H1 (cell line): ENCODE results near the gene ZSCAN22. TPM values are rescaled to one million over a fixed set of nuclear protein-coding genes. Genes with fewer than 3 reads are reported as not detected.

Experiments
- CTCF ChIA-PET: fragments of 300-600 bp; sonication (Branson Sonifier 250); formaldehyde crosslinking; loops from one replicate; lab custom pipeline; 2021; ENCODE audit not compliant: partially characterized antibody; lab: Charles Lee
- POLR2A ChIA-PET: fragments of 300-600 bp; sonication (Branson Sonifier 250); formaldehyde crosslinking; loops from one replicate; lab custom pipeline; 2021; ENCODE audit warnings: inconsistent platforms; ENCODE audit not compliant: partially characterized antibody; lab: Charles Lee
- DNase-seq, 2 experiments: peaks; one replicate each; pipeline versions ENCODE4 v3.0.0 to v3.0.0-alpha.2; 2010 to 2022; ENCODE audit warnings: low spot score in 2 of 2, low read depth in 1 of 2, mixed read lengths in 1 of 2
- FAIRE-seq: peaks from 2 replicates; lab custom pipeline; 2011; peaks lifted over from hg19 to GRCh38; lab: Jason Lieb, UNC
- H2AFZ ChIP-seq: 2 replicates; pipeline ENCODE4 v1.8.1; 2012; ENCODE audit warnings: low read length, inconsistent platforms
- H2AK5ac ChIP-seq: 2 replicates; pipeline ENCODE4 v1.6.1; 2013; ENCODE audit warnings: low read depth, low read length
- H2BK120ac ChIP-seq: replicated peaks from 2 replicates; pipeline ENCODE3; 2013; ENCODE audit warnings: low read depth, low read length, inconsistent platforms
- H2BK12ac ChIP-seq: 2 replicates; pipeline ENCODE4 v1.6.1; 2013; ENCODE audit warnings: low read depth, low read length
- H2BK15ac ChIP-seq: 2 replicates; pipeline ENCODE4 v1.6.1; 2013; ENCODE audit warnings: low read length
- H2BK20ac ChIP-seq: 2 replicates; pipeline ENCODE4 v1.6.1; 2013; ENCODE audit warnings: low read length
- H2BK5ac ChIP-seq: 2 replicates; pipeline ENCODE4 v1.6.1; 2013; ENCODE audit warnings: low read depth, low read length
- H3K14ac ChIP-seq: 2 replicates; pipeline ENCODE4 v1.6.1; 2013; ENCODE audit warnings: inconsistent platforms; ENCODE audit not compliant: insufficient read length
- H3K18ac ChIP-seq: 2 replicates; pipeline ENCODE4 v1.6.1; 2013; ENCODE audit warnings: low read length; ENCODE audit errors: extremely low read depth
- H3K23ac ChIP-seq: 2 replicates; pipeline ENCODE4 v1.6.1; 2013; ENCODE audit warnings: inconsistent platforms; ENCODE audit not compliant: insufficient read length
- H3K23me2 ChIP-seq: 2 replicates; pipeline ENCODE4 v1.6.1; 2013; ENCODE audit warnings: low read depth, low read length
- H3K27ac ChIP-seq: 2 replicates; pipeline ENCODE4 v1.6.1; 2011; ENCODE audit warnings: low read depth, low read length, inconsistent platforms
- H3K27me3 ChIP-seq, 4 experiments: replicated peaks in 1 of 4; 1 replicate in 1 of 4; 2 replicates in 3 of 4; pipeline versions ENCODE4 v1.6.1 to v1.8.1; 2011 to 2013; ENCODE audit warnings: low read length in 3 of 4, mild to moderate bottlenecking in 3 of 4, inconsistent platforms in 2 of 4, mixed read lengths in 2 of 4, moderate library complexity in 1 of 4; ENCODE audit not compliant: control insufficient read depth in 3 of 4, insufficient read depth in 3 of 4; ENCODE audit errors: extremely low read depth in 1 of 4
- H3K36me3 ChIP-seq, 4 experiments: 2 replicates each; pipeline versions ENCODE4 v1.6.1 to v1.8.1; 2011 to 2013; ENCODE audit warnings: mild to moderate bottlenecking in 4 of 4, low read length in 3 of 4, moderate library complexity in 2 of 4, control low read depth in 1 of 4, inconsistent platforms in 1 of 4; ENCODE audit not compliant: insufficient read depth in 4 of 4, control insufficient read depth in 2 of 4
- H3K4ac ChIP-seq: replicated peaks from 2 replicates; pipeline ENCODE3; 2013; ENCODE audit warnings: low read length, low read depth, mixed read lengths, inconsistent platforms; ENCODE audit not compliant: insufficient read length
- H3K4me1 ChIP-seq, 4 experiments: replicated peaks in 1 of 4; 1 replicate in 1 of 4; 2 replicates in 3 of 4; pipeline versions ENCODE4 v1.6.1 to v1.8.1; 2011 to 2013; ENCODE audit warnings: low read length in 3 of 4, inconsistent platforms in 2 of 4, mixed read lengths in 1 of 4; ENCODE audit not compliant: insufficient read depth in 4 of 4, control insufficient read depth in 3 of 4
- H3K4me2 ChIP-seq, 2 experiments: 2 replicates each; pipeline versions ENCODE4 v1.6.1 to v1.8.1; 2011 to 2013; ENCODE audit warnings: low read depth in 2 of 2, low read length in 2 of 2, control low read depth in 1 of 2, inconsistent platforms in 1 of 2, mild to moderate bottlenecking in 1 of 2; ENCODE audit not compliant: insufficient read depth in 1 of 2
- H3K4me3 ChIP-seq, 4 experiments: fragments of 200-600, 300-600 bp in 1 of 4; sonication (generic), shearing (Covaris generic), sonication (Bioruptor Twin) in 1 of 4; 2 replicates each; pipeline versions ENCODE4 v1.5.1 to v1.8.1; 2011 to 2016; ENCODE audit warnings: low read length in 4 of 4, low read depth in 3 of 4, control low read depth in 2 of 4, inconsistent platforms in 2 of 4, mild to moderate bottlenecking in 2 of 4, mixed read lengths in 1 of 4, moderate library complexity in 1 of 4; ENCODE audit not compliant: insufficient read depth in 2 of 4; ENCODE audit errors: extremely low read depth in 1 of 4
- H3K56ac ChIP-seq: replicated peaks from 2 replicates; pipeline ENCODE3; 2013; ENCODE audit warnings: low read depth, mild to moderate bottlenecking, mixed read lengths, low read length, inconsistent platforms; ENCODE audit not compliant: insufficient read length
- H3K79me1 ChIP-seq: 2 replicates; pipeline ENCODE4 v1.6.1; 2013; ENCODE audit warnings: low read depth, low read length, control low read depth
- H3K79me2 ChIP-seq, 2 experiments: 2 replicates each; pipeline versions ENCODE4 v1.6.1 to v1.8.1; 2012 to 2013; ENCODE audit warnings: low read length in 2 of 2, mild to moderate bottlenecking in 2 of 2, inconsistent platforms in 1 of 2; ENCODE audit not compliant: insufficient read depth in 2 of 2, control insufficient read depth in 1 of 2
- H3K9ac ChIP-seq, 4 experiments: replicated peaks in 1 of 4; 1 replicate in 1 of 4; 2 replicates in 3 of 4; pipeline versions ENCODE4 v1.6.1 to v1.8.1; 2011 to 2013; ENCODE audit warnings: low read depth in 3 of 4, low read length in 3 of 4, control low read depth in 2 of 4, mild to moderate bottlenecking in 2 of 4, moderate library complexity in 2 of 4, inconsistent platforms in 1 of 4; ENCODE audit errors: extremely low read depth in 1 of 4
- H3K9me3 ChIP-seq, 2 experiments: 2 replicates each; pipeline versions ENCODE4 v1.6.1 to v1.8.1; 2012 to 2013; ENCODE audit warnings: mild to moderate bottlenecking in 2 of 2, moderate library complexity in 2 of 2, control low read depth in 1 of 2, inconsistent platforms in 1 of 2, low read depth in 1 of 2, low read length in 1 of 2, mixed read lengths in 1 of 2; ENCODE audit not compliant: insufficient read depth in 2 of 2
- H4K20me1 ChIP-seq, 2 experiments: replicated peaks in 1 of 2; 2 replicates each; pipeline versions ENCODE3 to v1.8.1; 2011 to 2013; ENCODE audit warnings: inconsistent platforms in 2 of 2, low read length in 2 of 2, mild to moderate bottlenecking in 1 of 2; ENCODE audit not compliant: insufficient read depth in 2 of 2, control insufficient read depth in 1 of 2
- H4K5ac ChIP-seq: 2 replicates; pipeline ENCODE4 v1.6.1; 2013; ENCODE audit warnings: low read length, low read depth, mixed read lengths, inconsistent platforms; ENCODE audit not compliant: insufficient read length
- H4K8ac ChIP-seq: 2 replicates; pipeline ENCODE4 v1.8.0; 2013; ENCODE audit warnings: mild to moderate bottlenecking, moderate library complexity, low read length, inconsistent platforms; ENCODE audit not compliant: insufficient read depth; ENCODE audit errors: extremely low read depth
- H4K91ac ChIP-seq: replicated peaks from 2 replicates; pipeline ENCODE3; 2013; ENCODE audit warnings: low read length, mixed read lengths, inconsistent platforms; ENCODE audit not compliant: insufficient read length
- BACH1 ChIP-seq: IDR thresholded peaks from 2 replicates; pipeline ENCODE4 v1.6.1; 2012; ENCODE audit warnings: low read length, improper control_type of control experiment
- BRCA1 ChIP-seq: IDR thresholded peaks from 2 replicates; pipeline ENCODE4 v1.6.1; 2012; ENCODE audit warnings: low read depth, low read length, improper control_type of control experiment
- FOSL1 ChIP-seq: IDR thresholded peaks from 2 replicates; pipeline ENCODE4 v1.6.1; 2011; ENCODE audit warnings: mild to moderate bottlenecking, low read depth, low read length, moderate library complexity; ENCODE audit not compliant: insufficient read depth
- JUN ChIP-seq: IDR thresholded peaks from 2 replicates; pipeline ENCODE4 v1.6.1; 2011; ENCODE audit warnings: low read depth, mild to moderate bottlenecking, improper control_type of control experiment, low read length
- KDM1A ChIP-seq: fragments of 200-600, 300-600 bp; sonication (generic); IDR thresholded peaks from 2 replicates; pipeline ENCODE4 v1.7.1; 2016; ENCODE audit warnings: mild to moderate bottlenecking, low read length, borderline replicate concordance
- MAX ChIP-seq: IDR thresholded peaks from 2 replicates; pipeline ENCODE4 v1.6.1; 2012; ENCODE audit warnings: inconsistent platforms
- POLR2A ChIP-seq, 2 experiments: IDR thresholded peaks; 1 replicate in 1 of 2; 2 replicates in 1 of 2; pipeline ENCODE4 v1.6.1; 2011; ENCODE audit warnings: low read depth in 2 of 2, low read length in 2 of 2, mild to moderate bottlenecking in 2 of 2; ENCODE audit errors: control extremely low read depth in 1 of 2
- RXRA ChIP-seq: IDR thresholded peaks from 2 replicates; pipeline ENCODE4 v1.6.1; 2011; ENCODE audit warnings: low read depth, mild to moderate bottlenecking, low read length, moderate library complexity; ENCODE audit not compliant: insufficient read depth
- TCF12 ChIP-seq: IDR thresholded peaks from 2 replicates; pipeline ENCODE4 v1.6.1; 2011; ENCODE audit warnings: low read depth, mild to moderate bottlenecking, low read length
- TEAD4 ChIP-seq: IDR thresholded peaks from 2 replicates; pipeline ENCODE4 v1.6.1; 2012; ENCODE audit warnings: low read depth, low read length, inconsistent platforms, mixed read lengths
- YY1 ChIP-seq: IDR thresholded peaks from 2 replicates; pipeline ENCODE4 v1.6.1; 2011; ENCODE audit warnings: low read depth, mild to moderate bottlenecking, low read length
- WGBS, 2 experiments: shearing (Covaris generic) in 1 of 2; methylation state at CpG; one replicate each; pipeline versions ENCODE4 v1.1.6 to v1.1.7; 2013 to 2015; ENCODE audit warnings: low lambda C conversion rate in 2 of 2, mixed read lengths in 2 of 2, inconsistent platforms in 1 of 2, low coverage in 1 of 2, missing lambda C conversion rate in 1 of 2; ENCODE audit not compliant: insufficient replicate concordance in 2 of 2, insufficient coverage in 1 of 2, insufficient read length in 1 of 2; ENCODE audit errors: extremely low coverage in 1 of 2, missing lambda C conversion rate in 1 of 2; 5-methylcytosine and 5-hydroxymethylcytosine counted together
- polyA plus RNA-seq, 7 experiments: library from polyadenylated mRNA; depleted of rRNA in 3 of 7; stranded (reverse) in 5 of 7; unstranded in 2 of 7; fragments of >200 nt in 5 of 7; fragments of 200-250 nt in 2 of 7; gene quantifications; 1 replicate in 5 of 7; 2 replicates in 1 of 7; 4 replicates in 1 of 7; pipeline versions ENCODE4 v1.2.1 to v1.2.3, GENCODE V29; 2011 to 2013; ENCODE audit warnings: missing spikeins in 2 of 7, mixed read lengths in 2 of 7
- total RNA-seq: library from RNA; stranded (reverse); fragmentation: NEBNext Ultra II Directional; extraction: Animal tissue kit (Norgen Biotek cat#: 25700); gene quantifications from 2 replicates; pipeline ENCODE4 v1.2.1, GENCODE V29; 2021

The ZSCAN22 gene
- total and polyA plus RNA-seq, 2 of the 8 experiments (the other 6 are each of a cell fraction or from before 2014, with no cell fraction given): 3.2 to 3.3 TPM

GRCh38 chr19:58388175-58388526, 61.4 kb downstream of the ZSCAN22 start:
- Histone ChIP-seq H3K4me1 (peaks cover 0 to 15% (median 9%) of the 10 kb centered on the region in 4 experiments; a peak in 6 of 7 replicates), H3K4me3 (peak overlapping the region; percentile 82 to 99 (median 92)), H4K8ac (no peak overlapping the region), H4K91ac (no peak overlapping the region), H3K79me2 (peaks cover 6 to 40% of the 10 kb centered on the region in 2 experiments), H3K4ac (no peak overlapping the region), H3K14ac (no peak overlapping the region)
- CTCF ChIA-PET: interaction anchor here (0.6 kb wide), 1 partner anchor 9 kb away, joined by 3 read pairs; no protein-coding TSS in a partner anchor
- TF ChIP-seq BRCA1 (no peak), RXRA (no peak), YY1 (no peak), TCF12 (no peak), KDM1A (no peak), POLR2A (IDR thresholded peaks at IDR 0.05; ENCODE audit: control extremely low read depth in 1 of 2, low read depth in 2 of 2, low read length in 2 of 2) (no peak), TEAD4 (no peak), MAX (no peak), BACH1 (no peak), FOSL1 (no peak), JUN (no peak)
- TF ChIP-seq, all 59 proteins: peak for 0
- Histone ChIP-seq H4K20me1 (peaks cover 12 to 17% of the 10 kb centered on the region in 2 experiments), H2AK5ac (no peak overlapping the region), H3K18ac (no peak overlapping the region), H3K4me2 (peak overlapping the region; percentile 95 to 99), H2BK20ac (no peak overlapping the region), H2BK15ac (no peak overlapping the region), H2BK5ac (0 out of 2 replicates have a peak overlapping the region, but pooled peaks have one; percentile 1), H2AFZ (no peak overlapping the region), H3K27ac (no peak overlapping the region), H3K36me3 (peaks cover 14 to 41% (median 30%) of the 10 kb centered on the region in 4 experiments), H3K79me1 (peaks cover 6% of the 10 kb centered on the region; the same call in 1 of the 2 replicates), H3K9ac (peak overlapping the region in 1 of 4 experiments; percentile 77; a peak in 1 of 7 replicates), H3K27me3 (no peaks in the 10 kb centered on the region), H3K23me2 (peaks cover 19% of the 10 kb centered on the region), H2BK12ac (no peak overlapping the region), H2BK120ac (no peak overlapping the region), H3K23ac (no peak overlapping the region), H3K9me3 (no peaks in the 10 kb centered on the region), H3K56ac (no peak overlapping the region), H4K5ac (no peak overlapping the region)
- DNase-seq: no peak
- POLR2A ChIA-PET: interaction anchor here (0.8 to 5.8 kb wide), 11 partner anchors 9 to 167 kb away, joined by 3 to 78 read pairs (median 8); partner anchors contain the start of genes CHMP2A, RNF225, ZBTB45 and ZNF497
- 83% methylated on average over 3 of the region's 3 CpGs; no CpG with 5 or more reads in 1 of the 2 experiments for whole genome bisulfite sequencing, 2 experiments
- FAIRE-seq: no peak
